Transverse colon (tissue), 4 donors: Measurements from ENCODE around the gene ACLY.

ENCODE experiments used
- CTCF ChIP-seq, 5 experiments: fragments of 200-600 bp in 3 of 5; fragments of 450-650 bp in 2 of 5; sonication (generic) in 3 of 5; IDR thresholded peaks; 1 replicate in 2 of 5; 2 replicates in 3 of 5; pipeline ENCODE4 v1.5.1; 2016 to 2017; ENCODE audit warnings: antibody characterized with exemption in 5 of 5, inconsistent platforms in 3 of 5, mild to moderate bottlenecking in 2 of 5, moderate library complexity in 1 of 5
- POLR2A ChIP-seq: fragments of 450-650 bp; IDR thresholded peaks from one replicate; pipeline ENCODE4 v1.6.1; 2016; ENCODE audit warnings: antibody characterized with exemption, mild to moderate bottlenecking, moderate library complexity
- POLR2AphosphoS5 ChIP-seq, 3 donors: sonication (generic); formaldehyde crosslinking; IDR thresholded peaks; one replicate each; pipeline ENCODE4 v1.6.1; 2016; ENCODE audit warnings: antibody characterized with exemption in 3 of 3

- TF ChIP-seq CTCF (IDR thresholded peaks at IDR 0.05): no peak
- TF ChIP-seq POLR2A: no peak
- TF ChIP-seq POLR2AphosphoS5 (IDR thresholded peaks at IDR 0.05): no peak
Observed at GRCh38 chr17:41824086-41824485, 94.7 kb downstream of the ACLY start.
